Measurements from ENCODE around the gene CCNY. TPM values are rescaled to one million over a fixed set of nuclear protein-coding genes. Genes with fewer than 3 reads are reported as not detected.
"Not testable (repeated sequence)": the region's sequence is repeated elsewhere in the genome, so short reads cannot be mapped to it uniquely, and the experiment has no call there.

Gene CCNY
- total RNA-seq, 3 donors from 2014 or later = 54.8 to 61.6 (median 58.9) TPM

DNA sequence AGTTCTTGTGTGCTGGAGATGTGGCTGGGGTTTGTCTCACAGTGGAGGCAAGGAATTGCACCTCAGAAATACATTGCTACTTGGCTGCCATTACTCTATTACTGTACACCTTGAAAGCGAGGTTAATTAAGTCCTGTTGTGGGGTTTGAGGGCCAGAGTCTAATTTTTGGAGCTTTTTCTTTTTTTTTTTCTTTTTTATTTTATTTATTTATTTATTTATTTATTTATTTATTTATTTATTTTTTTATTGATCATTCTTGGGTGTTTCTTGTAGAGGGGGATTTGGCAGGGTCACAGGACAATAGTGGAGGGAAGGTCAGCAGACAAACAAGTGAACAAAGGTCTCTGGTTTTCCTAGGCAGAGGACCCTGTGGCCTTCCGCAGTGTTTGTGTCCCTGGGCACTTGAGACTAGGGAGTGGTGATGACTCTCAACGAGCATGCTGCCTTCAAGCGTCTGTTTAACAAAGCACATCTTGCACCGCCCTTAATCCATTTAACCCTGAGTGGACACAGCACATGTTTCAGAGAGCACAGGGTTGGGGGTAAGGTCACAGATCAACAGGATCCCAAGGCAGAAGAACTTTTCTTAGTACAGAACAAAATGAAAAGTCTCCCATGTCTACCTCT is 69.8 kb downstream of the CCNY start:
- H3K27me3 Mint-ChIP-seq (ENCODE audit: low read depth); ATAC-seq; DNase-seq; H3K4me3 Mint-ChIP-seq; H3K36me3 Mint-ChIP-seq (ENCODE audit: insufficient read depth); H3K9me3 Mint-ChIP-seq: not testable (repeated sequence)
- H3K4me1 Mint-ChIP-seq (ENCODE audit: low read depth) = peaks cover 45% of the 10 kb centered on the region

GRCh38 chr10:35407696-35408095 is 71.4 kb downstream of the CCNY start:
- not testable (repeated sequence) for ATAC-seq; H3K36me3 Mint-ChIP-seq (ENCODE audit: insufficient read depth); H3K27me3 Mint-ChIP-seq (ENCODE audit: low read depth); H3K9me3 Mint-ChIP-seq; DNase-seq; H3K4me3 Mint-ChIP-seq
- peaks cover 46% of the 10 kb centered on the region for H3K4me1 Mint-ChIP-seq (ENCODE audit: low read depth)

DNA sequence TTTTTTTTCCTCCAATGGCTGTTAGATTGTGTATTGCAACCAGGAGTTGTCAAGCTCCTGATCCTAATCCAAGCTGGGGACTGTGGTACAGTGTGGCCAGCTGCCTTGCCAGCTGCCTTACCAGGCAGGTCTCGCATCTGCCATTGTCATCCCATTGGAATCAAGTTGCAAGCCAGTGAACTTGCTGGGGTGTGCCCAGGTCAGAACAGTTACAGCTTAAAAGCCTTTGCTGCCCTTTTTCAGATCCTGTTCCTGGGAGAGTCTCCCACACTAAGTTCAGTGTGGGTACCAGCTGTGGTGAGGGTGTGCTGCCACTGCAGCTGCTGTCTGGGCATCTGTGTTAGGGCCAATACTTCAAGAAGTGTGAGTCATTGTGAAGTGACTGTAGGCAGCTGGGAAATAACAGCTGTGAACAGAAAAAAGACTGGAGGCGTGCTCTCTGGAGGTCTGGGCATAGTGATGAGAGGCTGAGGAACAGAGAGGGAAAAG is 72.8 kb downstream of the CCNY start:
- Mint-ChIP-seq H3K4me3 (no peak overlapping the region), H3K4me1 (ENCODE audit: low read depth) (peaks cover 49% of the 10 kb centered on the region)
- peak; percentile 53 to 66 for ATAC-seq

GRCh38 chr10:35409808-35410207 is 73.5 kb downstream of the CCNY start:
- ATAC-seq (no peak), DNase-seq (no peak)
- H3K4me1 Mint-ChIP-seq (ENCODE audit: low read depth) = peaks cover 56% of the 10 kb centered on the region
- H3K36me3 Mint-ChIP-seq (ENCODE audit: insufficient read depth) = no peaks in the 10 kb centered on the region
- H3K4me3 Mint-ChIP-seq = no peak overlapping the region
- no peaks in the 10 kb centered on the region for H3K27me3 Mint-ChIP-seq (ENCODE audit: low read depth)
- H3K9me3 Mint-ChIP-seq = no peaks in the 10 kb centered on the region

More for the DNA sequence above, 72.8 kb downstream of the CCNY start:
- Mint-ChIP-seq H3K27me3 (ENCODE audit: low read depth) (no peaks in the 10 kb centered on the region), H3K36me3 (ENCODE audit: insufficient read depth) (no peaks in the 10 kb centered on the region), H3K9me3 (no peaks in the 10 kb centered on the region)
- no peak for DNase-seq

DNA sequence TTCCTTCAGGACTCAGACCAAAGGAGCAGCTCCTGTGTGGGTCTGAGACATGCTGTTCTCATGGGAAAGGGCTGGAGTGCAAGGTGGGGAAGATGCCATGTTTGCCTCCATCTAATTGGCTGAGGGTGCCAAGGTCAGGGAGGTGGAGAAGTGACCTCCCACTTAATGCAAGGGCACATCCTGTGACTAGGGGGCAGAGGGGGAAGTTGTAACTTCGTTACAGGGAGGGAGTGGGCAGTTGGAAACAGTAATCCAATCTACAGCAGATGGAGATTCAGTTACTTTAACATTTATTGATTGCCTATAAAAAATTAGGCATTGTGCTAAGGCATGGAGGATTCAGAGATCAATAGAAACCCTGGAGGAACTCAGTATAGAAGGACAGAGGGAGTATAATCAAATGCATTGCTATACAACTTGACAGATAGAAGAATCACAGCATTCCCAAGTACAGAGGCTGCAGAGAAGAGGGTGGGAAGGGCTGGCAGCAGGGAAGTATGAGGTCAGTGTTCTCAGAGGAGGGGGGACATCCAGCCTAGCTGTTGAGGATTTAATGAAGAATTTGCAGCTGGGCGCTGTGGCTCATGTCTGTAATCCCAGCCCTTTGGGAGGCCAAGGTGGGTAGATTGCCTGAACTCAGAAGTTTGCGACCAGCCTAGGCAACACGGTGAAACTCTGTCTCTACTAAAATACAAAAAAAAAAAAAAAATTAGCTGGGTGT is 75.9 kb downstream of the CCNY start:
- DNase-seq (no peak), ATAC-seq (no peak)
- H3K4me1 Mint-ChIP-seq (ENCODE audit: low read depth) = peaks cover 68% of the 10 kb centered on the region
- no peak overlapping the region for H3K4me3 Mint-ChIP-seq
- H3K27me3 Mint-ChIP-seq (ENCODE audit: low read depth) = no peaks in the 10 kb centered on the region
- H3K36me3 Mint-ChIP-seq (ENCODE audit: insufficient read depth) = no peaks in the 10 kb centered on the region
- H3K9me3 Mint-ChIP-seq = no peaks in the 10 kb centered on the region

DNA sequence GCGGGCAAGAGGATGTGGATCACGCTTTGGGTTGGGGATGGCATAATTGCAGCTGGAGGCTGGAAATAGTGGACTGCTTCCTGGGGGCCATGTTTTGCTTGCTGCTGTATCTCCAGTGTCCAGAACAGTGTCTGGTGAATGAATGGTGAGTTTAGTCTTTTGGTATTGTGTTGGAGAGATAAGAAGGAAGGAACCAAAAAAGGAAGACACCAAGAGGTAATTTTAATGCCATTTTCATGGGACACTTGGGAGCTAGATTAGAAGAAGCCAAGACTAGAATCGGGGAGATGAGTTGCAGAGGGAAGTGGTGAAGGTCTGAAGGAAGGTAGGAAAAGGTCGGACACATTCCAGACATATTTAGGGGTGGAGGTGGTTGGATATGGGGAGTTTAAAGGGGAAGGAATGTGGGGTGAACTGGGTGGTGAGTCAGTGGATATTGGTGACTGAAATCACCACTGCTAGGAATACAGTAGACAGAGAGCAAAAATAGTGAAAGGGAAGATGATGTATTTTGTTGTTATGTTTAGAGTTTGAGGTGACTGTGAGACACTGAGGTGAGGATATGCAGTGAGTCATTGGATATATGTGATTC is 76.7 kb downstream of the CCNY start:
- Mint-ChIP-seq H3K4me3 (no peak overlapping the region), H3K27me3 (ENCODE audit: low read depth) (no peaks in the 10 kb centered on the region), H3K9me3 (no peaks in the 10 kb centered on the region), H3K36me3 (ENCODE audit: insufficient read depth) (no peaks in the 10 kb centered on the region), H3K4me1 (ENCODE audit: low read depth) (peaks cover 65% of the 10 kb centered on the region)
- DNase-seq (no peak), ATAC-seq (peak; percentile 48 to 55)

DNA sequence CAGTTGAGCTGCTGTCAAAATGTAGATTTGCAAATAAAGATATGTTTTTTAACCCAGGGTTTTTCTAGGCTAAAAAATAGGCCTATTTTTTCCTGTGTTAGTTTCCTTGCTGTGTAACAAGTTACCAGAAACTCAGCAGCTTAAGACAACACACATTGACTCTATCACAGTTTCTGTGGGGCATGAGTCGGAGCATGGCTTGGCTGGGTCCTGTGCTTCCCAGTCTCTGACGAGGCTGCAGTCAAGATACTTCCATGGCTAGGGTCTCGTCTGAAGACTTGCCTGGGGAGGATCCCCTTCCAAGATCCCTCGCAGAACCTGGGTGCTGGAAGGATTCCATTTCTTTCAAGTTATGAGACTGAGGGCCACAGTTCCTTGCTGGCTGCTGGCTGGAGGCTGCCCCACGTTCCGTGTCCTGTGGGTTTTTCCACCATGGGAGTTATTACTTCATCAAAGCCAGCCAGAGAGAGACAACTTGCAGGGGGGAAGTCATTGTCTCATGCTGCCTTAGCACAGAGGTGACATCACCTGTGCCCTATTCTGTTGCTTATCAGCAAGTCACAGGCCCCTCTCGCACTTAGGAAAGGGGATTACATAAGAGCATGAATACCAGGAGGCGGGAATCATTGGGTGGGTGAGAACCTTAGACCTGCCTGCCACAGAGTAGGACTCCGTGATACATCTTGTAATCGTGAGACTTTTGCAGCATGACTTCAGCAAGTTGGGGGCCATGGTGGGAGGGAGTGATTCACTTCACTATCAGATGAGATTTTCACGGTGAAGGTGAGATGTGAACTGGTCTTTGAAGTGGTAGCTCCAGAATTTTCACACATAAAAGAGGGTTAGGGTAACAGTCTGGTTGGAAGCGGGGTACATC is 77.9 kb downstream of the CCNY start:
- peak; percentile 20 for DNase-seq
- no peaks in the 10 kb centered on the region for H3K9me3 Mint-ChIP-seq
- peak overlapping the region; percentile 22 for H3K4me3 Mint-ChIP-seq
- no peaks in the 10 kb centered on the region for H3K27me3 Mint-ChIP-seq (ENCODE audit: low read depth)
- peak; percentile 80 to 81 for ATAC-seq
- no peaks in the 10 kb centered on the region for H3K36me3 Mint-ChIP-seq (ENCODE audit: insufficient read depth)
- peaks cover 65% of the 10 kb centered on the region for H3K4me1 Mint-ChIP-seq (ENCODE audit: low read depth)

DNA sequence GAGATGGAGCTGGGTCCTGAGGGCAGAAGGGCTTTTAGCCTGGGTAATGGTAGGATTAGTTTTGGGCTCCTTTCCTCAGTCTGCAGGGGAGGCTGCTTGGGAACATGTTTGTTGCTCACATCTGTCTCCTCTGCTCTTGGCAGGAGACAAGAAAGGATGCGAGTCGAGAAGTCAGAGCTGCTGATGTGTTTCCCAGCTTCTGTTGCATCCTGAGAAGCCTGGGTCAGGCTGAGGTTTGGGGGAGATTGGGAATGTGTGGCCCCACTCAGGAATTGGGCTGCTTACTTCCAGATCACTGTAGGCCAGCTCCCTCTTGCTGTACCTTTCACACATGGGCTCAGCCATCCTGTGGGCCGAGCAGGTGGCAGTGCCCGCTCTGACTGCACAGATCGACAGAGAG is 79.2 kb downstream of the CCNY start:
- H3K36me3 Mint-ChIP-seq (ENCODE audit: insufficient read depth) = no peaks in the 10 kb centered on the region
- DNase-seq = no peak
- H3K4me3 Mint-ChIP-seq = no peak overlapping the region
- no peak for ATAC-seq
- no peaks in the 10 kb centered on the region for H3K9me3 Mint-ChIP-seq
- H3K27me3 Mint-ChIP-seq (ENCODE audit: low read depth) = no peaks in the 10 kb centered on the region
- H3K4me1 Mint-ChIP-seq (ENCODE audit: low read depth) = peaks cover 63% of the 10 kb centered on the region

GRCh38 chr10:35416619-35417312 is 80.5 kb downstream of the CCNY start:
- H3K9me3 Mint-ChIP-seq = no peaks in the 10 kb centered on the region
- peaks cover 63% of the 10 kb centered on the region for H3K4me1 Mint-ChIP-seq (ENCODE audit: low read depth)
- H3K4me3 Mint-ChIP-seq = no peak overlapping the region
- peaks cover 3% of the 10 kb centered on the region for H3K36me3 Mint-ChIP-seq (ENCODE audit: insufficient read depth)
- ATAC-seq = no peak
- H3K27me3 Mint-ChIP-seq (ENCODE audit: low read depth) = no peaks in the 10 kb centered on the region
- DNase-seq = no peak

DNA sequence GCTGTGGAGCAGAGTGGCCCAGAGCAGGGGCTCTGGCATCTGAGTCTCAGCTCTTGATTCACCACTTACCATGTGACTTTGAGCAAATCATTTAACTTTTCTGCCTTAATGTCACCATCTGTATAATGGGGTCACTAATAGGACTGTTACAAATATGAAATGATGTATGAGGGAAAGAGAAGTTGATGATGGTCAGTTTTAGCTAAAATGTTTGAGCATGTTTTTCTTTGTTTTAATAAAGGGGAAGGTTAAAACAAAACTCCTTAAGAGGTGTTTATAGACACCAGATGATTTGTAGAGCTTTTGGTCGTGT is 81.0 kb downstream of the CCNY start:
- Mint-ChIP-seq H3K4me1 (ENCODE audit: low read depth) (peaks cover 66% of the 10 kb centered on the region), H3K36me3 (ENCODE audit: insufficient read depth) (peaks cover 3% of the 10 kb centered on the region), H3K4me3 (no peak overlapping the region), H3K27me3 (ENCODE audit: low read depth) (no peaks in the 10 kb centered on the region), H3K9me3 (no peaks in the 10 kb centered on the region)
- DNase-seq = no peak
- no peak for ATAC-seq

- H3K27me3 Mint-ChIP-seq (ENCODE audit: low read depth) = no peaks in the 10 kb centered on the region
- peaks cover 69% of the 10 kb centered on the region for H3K4me1 Mint-ChIP-seq (ENCODE audit: low read depth)
- no peaks in the 10 kb centered on the region for H3K9me3 Mint-ChIP-seq
- no peak overlapping the region for H3K4me3 Mint-ChIP-seq
- no peak for ATAC-seq
- peaks cover 3% of the 10 kb centered on the region for H3K36me3 Mint-ChIP-seq (ENCODE audit: insufficient read depth)
- DNase-seq = no peak
These were observed 81.5 kb downstream of the CCNY start for GRCh38 chr10:35417795-35418194.

DNA sequence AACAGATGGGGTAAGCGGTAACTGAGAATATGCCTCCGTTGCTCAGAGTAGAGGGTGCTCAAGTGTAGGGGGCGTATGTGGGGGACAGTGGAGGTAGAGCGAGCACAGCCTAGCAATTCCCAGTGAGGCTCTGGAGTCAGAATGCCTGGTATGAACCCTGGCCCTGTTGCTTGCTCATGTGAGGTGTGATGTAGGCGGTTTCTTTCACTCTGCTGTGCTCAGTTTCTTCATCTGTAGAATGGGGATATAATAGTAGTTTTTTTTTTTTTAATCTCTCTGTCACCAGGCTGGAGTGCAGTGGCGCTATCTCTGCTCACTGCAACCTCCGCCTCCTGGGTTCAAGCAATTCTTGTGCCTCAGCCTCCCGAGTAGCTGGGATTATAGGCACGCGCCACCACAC is 82.3 kb downstream of the CCNY start:
- H3K9me3 Mint-ChIP-seq; DNase-seq; H3K36me3 Mint-ChIP-seq (ENCODE audit: insufficient read depth); H3K27me3 Mint-ChIP-seq (ENCODE audit: low read depth); ATAC-seq; H3K4me3 Mint-ChIP-seq: not testable (repeated sequence)
- peaks cover 69% of the 10 kb centered on the region for H3K4me1 Mint-ChIP-seq (ENCODE audit: low read depth)

DNA sequence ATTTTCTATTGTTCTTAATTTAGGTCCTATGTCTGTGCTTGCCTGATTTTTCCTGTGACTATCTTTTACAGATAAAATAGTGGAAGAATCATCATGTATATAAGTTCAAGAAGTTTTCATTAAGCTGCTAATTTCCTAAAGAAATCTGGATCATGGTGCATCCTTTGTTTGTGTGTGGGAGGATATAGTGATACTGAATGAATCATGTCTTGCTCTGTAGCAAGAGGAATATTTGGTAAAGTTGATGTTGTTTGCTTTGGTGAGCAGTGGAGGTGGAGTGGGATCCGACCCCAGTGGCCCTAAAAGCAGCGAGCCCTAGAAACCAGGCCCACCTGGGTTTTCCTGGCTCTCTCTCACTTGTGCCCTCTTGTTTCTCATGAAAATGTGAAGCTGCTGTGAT is 83.7 kb downstream of the CCNY start:
- DNase-seq (no peak), ATAC-seq (no peak)
- Mint-ChIP-seq H3K4me3 (no peak overlapping the region), H3K36me3 (ENCODE audit: insufficient read depth) (peaks cover 3% of the 10 kb centered on the region), H3K27me3 (ENCODE audit: low read depth) (no peaks in the 10 kb centered on the region), H3K4me1 (ENCODE audit: low read depth) (peaks cover 63% of the 10 kb centered on the region), H3K9me3 (no peaks in the 10 kb centered on the region)

Measured in activated T-cell treated with anti-CD3 and anti-CD28 coated beads, Interleukin-2, amount 50 U/mL, for 4 hours (primary cell).